Uterus (tissue), 4 donors: ENCODE results near the gene C1orf52. TPM values are rescaled to one million over a fixed set of nuclear protein-coding genes. Genes with fewer than 3 reads are reported as not detected.

Experiments
- DNase-seq, 2 donors: peaks; one replicate each; pipeline ENCODE4 v3.0.0-alpha.2; 2019 to 2020
- H3K27ac ChIP-seq, 2 donors: fragments of 200-600 bp; sonication (generic); 1 replicate in 1 of 2; 2 replicates in 1 of 2; pipeline ENCODE4 v1.5.1; 2016 to 2018
- H3K27me3 ChIP-seq, 2 donors: fragments of 200-600 bp; sonication (generic); one replicate each; pipeline ENCODE4 v1.5.1; 2018 to 2019; ENCODE audit warnings: control low read depth in 1 of 2
- H3K36me3 ChIP-seq, 2 donors: fragments of 200-600 bp; sonication (generic); one replicate each; pipeline ENCODE4 v1.5.1; 2019; ENCODE audit warnings: control low read depth in 1 of 2
- H3K4me1 ChIP-seq, 2 donors: fragments of 200-600 bp; sonication (generic); one replicate each; pipeline ENCODE4 v1.5.1; 2018 to 2019; ENCODE audit warnings: control low read depth in 1 of 2
- H3K4me3 ChIP-seq, 2 donors: fragments of 200-600 bp; sonication (generic); 1 replicate in 1 of 2; 2 replicates in 1 of 2; pipeline ENCODE4 v1.5.1; 2018 to 2019; ENCODE audit warnings: mild to moderate bottlenecking in 1 of 2
- H3K9me3 ChIP-seq, 2 donors: fragments of 200-600 bp; sonication (generic); one replicate each; pipeline ENCODE4 v1.5.1; 2019; ENCODE audit warnings: control low read depth in 1 of 2
- POLR2A ChIP-seq, 2 donors: fragments of 450-650 bp; IDR thresholded peaks; one replicate each; pipeline ENCODE4 v1.6.1; 2016; ENCODE audit warnings: antibody characterized with exemption in 2 of 2, mild to moderate bottlenecking in 1 of 2, moderate library complexity in 1 of 2
- intact Hi-C: fragments of 100-400 bp; cut with DNase I; formaldehyde crosslinking; loops from one replicate; pipeline ENCODE4 v1.15.1; 2023; ENCODE audit warnings: low total_unique reads
- total RNA-seq, 4 donors: library from RNA; depleted of rRNA in 3 of 4; stranded (reverse); fragments of >200 nt in 3 of 4; gene quantifications; one replicate each; pipeline versions ENCODE4 v1.1.0 to v1.2.4, GENCODE V29; 2014 to 2023
- TF ChIP-seq, protein P1 (sequence below), 4 experiments: fragments of 200-600 bp in 2 of 4; fragments of 450-650 bp in 2 of 4; sonication (generic) in 2 of 4; IDR thresholded peaks; one replicate each; pipeline ENCODE4 v1.5.1; 2016 to 2019; ENCODE audit warnings: antibody characterized with exemption in 4 of 4, mild to moderate bottlenecking in 2 of 4, moderate library complexity in 1 of 4
- donor health status: DM: yes; HTN: yes; CAD: no.

C1orf52 gene
- total RNA-seq, 4 donors from 2014 or later: 22.3 to 47.6 (median 28.8) TPM

DNA sequence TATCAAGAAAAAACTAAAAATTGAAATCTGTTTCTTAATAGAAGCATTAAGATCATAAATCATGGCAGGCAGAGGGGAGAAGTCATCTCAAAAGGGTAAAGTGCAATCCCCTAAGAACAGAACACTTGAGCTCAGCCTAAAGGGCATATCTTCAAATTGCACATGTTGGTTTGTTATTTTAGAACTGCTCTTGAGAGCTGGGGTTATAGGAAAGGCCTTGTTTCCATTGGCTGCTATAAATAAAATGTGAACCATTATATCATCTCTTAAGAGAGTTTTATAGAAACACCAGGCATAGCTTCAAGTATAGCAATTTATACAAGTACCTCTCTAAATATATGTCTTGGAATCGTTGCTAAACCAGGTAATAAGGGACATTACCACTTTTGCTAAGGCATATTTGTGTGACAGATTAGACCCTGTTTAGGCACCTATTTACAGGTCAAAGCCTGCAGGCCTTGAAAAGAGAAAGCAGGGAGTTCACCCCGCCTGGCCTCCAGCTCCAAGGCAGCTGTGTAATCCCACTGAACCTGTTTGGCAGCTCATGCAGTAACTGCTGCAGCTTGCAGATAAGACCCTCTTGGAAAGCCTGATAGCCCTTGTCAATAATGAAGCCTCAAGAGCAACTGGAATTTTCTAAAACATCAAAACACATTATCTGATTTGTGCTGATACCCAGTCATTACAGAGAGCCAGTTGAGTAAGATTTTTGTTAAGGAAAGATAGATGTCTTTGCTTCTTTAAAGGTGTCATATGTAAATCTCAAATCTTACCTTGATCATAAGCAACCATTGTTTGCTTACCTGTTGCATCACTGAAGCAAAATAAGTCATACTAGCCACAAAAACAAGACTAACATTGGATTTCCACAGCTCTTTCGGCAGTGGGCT, 34.5 kb downstream of the C1orf52 start:
- H3K9me3 ChIP-seq: no peaks in the 10 kb centered on the region
- no peaks in the 10 kb centered on the region for H3K36me3 ChIP-seq
- TF ChIP-seq, protein P1, sequence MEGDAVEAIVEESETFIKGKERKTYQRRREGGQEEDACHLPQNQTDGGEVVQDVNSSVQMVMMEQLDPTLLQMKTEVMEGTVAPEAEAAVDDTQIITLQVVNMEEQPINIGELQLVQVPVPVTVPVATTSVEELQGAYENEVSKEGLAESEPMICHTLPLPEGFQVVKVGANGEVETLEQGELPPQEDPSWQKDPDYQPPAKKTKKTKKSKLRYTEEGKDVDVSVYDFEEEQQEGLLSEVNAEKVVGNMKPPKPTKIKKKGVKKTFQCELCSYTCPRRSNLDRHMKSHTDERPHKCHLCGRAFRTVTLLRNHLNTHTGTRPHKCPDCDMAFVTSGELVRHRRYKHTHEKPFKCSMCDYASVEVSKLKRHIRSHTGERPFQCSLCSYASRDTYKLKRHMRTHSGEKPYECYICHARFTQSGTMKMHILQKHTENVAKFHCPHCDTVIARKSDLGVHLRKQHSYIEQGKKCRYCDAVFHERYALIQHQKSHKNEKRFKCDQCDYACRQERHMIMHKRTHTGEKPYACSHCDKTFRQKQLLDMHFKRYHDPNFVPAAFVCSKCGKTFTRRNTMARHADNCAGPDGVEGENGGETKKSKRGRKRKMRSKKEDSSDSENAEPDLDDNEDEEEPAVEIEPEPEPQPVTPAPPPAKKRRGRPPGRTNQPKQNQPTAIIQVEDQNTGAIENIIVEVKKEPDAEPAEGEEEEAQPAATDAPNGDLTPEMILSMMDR (IDR thresholded peaks at IDR 0.05): no peak
- no peak for TF ChIP-seq POLR2A (IDR thresholded peaks at IDR 0.05)
- no peak overlapping the region for H3K4me3 ChIP-seq
- H3K27ac ChIP-seq: peak overlapping the region; percentile 65
- intact Hi-C loops: no loop called here
- DNase-seq: no peak
- H3K4me1 ChIP-seq: peaks cover 5 to 11% of the 10 kb centered on the region in 2 donors
- H3K27me3 ChIP-seq: no peaks in the 10 kb centered on the region

GRCh38 chr1:85224295-85224694, 35.2 kb downstream of the C1orf52 start:
- Histone ChIP-seq H3K4me3 (no peak overlapping the region), H3K4me1 (peaks cover 5 to 11% of the 10 kb centered on the region in 2 donors), H3K36me3 (no peaks in the 10 kb centered on the region), H3K27ac (no peak overlapping the region), H3K27me3 (no peaks in the 10 kb centered on the region), H3K9me3 (no peaks in the 10 kb centered on the region)
- no peak for TF ChIP-seq POLR2A (IDR thresholded peaks at IDR 0.05)
- TF ChIP-seq, protein P1 (IDR thresholded peaks at IDR 0.05): no peak
- intact Hi-C loops: no loop called here
- no peak for DNase-seq

DNA sequence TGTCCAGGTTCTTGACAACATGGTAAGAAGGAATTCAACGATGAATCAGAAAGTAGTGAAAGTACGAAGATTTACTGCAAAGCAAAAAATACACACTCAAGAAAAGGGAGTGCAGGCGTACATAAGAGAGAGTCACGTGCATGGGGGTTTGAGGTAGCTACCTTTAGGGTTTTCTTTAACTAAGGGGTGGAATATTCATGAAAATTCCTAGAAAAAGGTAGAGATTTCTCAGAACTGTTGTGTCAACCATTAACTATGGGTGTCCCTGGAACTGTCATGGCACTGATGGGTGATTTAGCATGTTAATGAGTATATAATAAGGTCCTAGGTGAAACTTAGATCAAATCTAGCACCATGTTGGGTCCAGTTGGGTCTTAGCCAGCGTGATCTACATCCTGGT, 36.1 kb downstream of the C1orf52 start:
- Histone ChIP-seq H3K4me3 (no peak overlapping the region), H3K9me3 (no peaks in the 10 kb centered on the region), H3K4me1 (peaks cover 5 to 11% of the 10 kb centered on the region in 2 donors), H3K27ac (no peak overlapping the region), H3K36me3 (no peaks in the 10 kb centered on the region), H3K27me3 (no peaks in the 10 kb centered on the region)
- intact Hi-C loops: no loop called here
- no peak for TF ChIP-seq POLR2A (IDR thresholded peaks at IDR 0.05)
- TF ChIP-seq, protein P1 (IDR thresholded peaks at IDR 0.05): no peak
- DNase-seq: no peak

- H3K36me3 ChIP-seq: no peaks in the 10 kb centered on the region
- no peak overlapping the region for H3K4me3 ChIP-seq
- intact Hi-C loops: no loop called here
- H3K27ac ChIP-seq: no peak overlapping the region
- TF ChIP-seq, protein P1 (IDR thresholded peaks at IDR 0.05): no peak
- TF ChIP-seq POLR2A (IDR thresholded peaks at IDR 0.05): no peak
- peaks cover 5 to 11% of the 10 kb centered on the region in 2 donors for H3K4me1 ChIP-seq
- no peaks in the 10 kb centered on the region for H3K9me3 ChIP-seq
- DNase-seq: no peak
- H3K27me3 ChIP-seq: no peaks in the 10 kb centered on the region
Observed at GRCh38 chr1:85220756-85221201, 38.7 kb downstream of the C1orf52 start.

- H3K4me3 ChIP-seq: no peak overlapping the region
Observed at GRCh38 chr1:85219853-85220610, 39.4 kb downstream of the C1orf52 start.

More at GRCh38 chr1:85219853-85220610, 39.4 kb downstream of the C1orf52 start:
- no peak overlapping the region for H3K27ac ChIP-seq
- H3K4me1 ChIP-seq: peaks cover 5 to 9% of the 10 kb centered on the region in 2 donors
- H3K9me3 ChIP-seq: no peaks in the 10 kb centered on the region
- no peak for TF ChIP-seq POLR2A (IDR thresholded peaks at IDR 0.05)
- TF ChIP-seq, protein P1 (IDR thresholded peaks at IDR 0.05): no peak
- H3K27me3 ChIP-seq: no peaks in the 10 kb centered on the region
- DNase-seq: no peak
- intact Hi-C loops: no loop called here
- no peaks in the 10 kb centered on the region for H3K36me3 ChIP-seq
